HG02981 (cell line): Measurements from ENCODE around the gene BOK.

ENCODE experiments used
- ATAC-seq: cut with Tn5 transposase; IDR thresholded peaks from one replicate; pipeline ENCODE4 v1.9.1; 2021; ENCODE audit warnings: mild to moderate bottlenecking, moderate library complexity; ENCODE audit not compliant: unreplicated experiment

The BOK gene

GRCh38 chr2:241618829-241619228, 60.3 kb downstream of the BOK start:
- no peak for ATAC-seq

- ATAC-seq = no peak
Observed at GRCh38 chr2:241619597-241620418, 61.3 kb downstream of the BOK start.

GRCh38 chr2:241620419-241620769, 61.8 kb downstream of the BOK start:
- ATAC-seq = no peak
